Suprapubic skin (tissue), 4 donors: ENCODE data around the gene RNF121. TPM values are rescaled to one million over a fixed set of nuclear protein-coding genes. Genes with fewer than 3 reads are reported as not detected.

Source experiments
- DNase-seq, 2 donors: peaks; one replicate each; pipeline ENCODE4 v3.0.0-alpha.2; 2019; ENCODE audit warnings: low spot score in 2 of 2
- H3K27ac ChIP-seq: fragments of 200-600 bp; sonication (generic); one replicate; pipeline ENCODE4 v1.5.1; 2019
- H3K27me3 ChIP-seq: fragments of 200-600 bp; sonication (generic); one replicate; pipeline ENCODE4 v1.5.1; 2019
- H3K36me3 ChIP-seq: fragments of 200-600 bp; sonication (generic); one replicate; pipeline ENCODE4 v1.5.1; 2019
- H3K4me1 ChIP-seq: fragments of 200-600 bp; sonication (generic); one replicate; pipeline ENCODE4 v1.5.1; 2019
- H3K4me3 ChIP-seq: fragments of 200-600 bp; sonication (generic); one replicate; pipeline ENCODE4 v1.5.1; 2019; ENCODE audit warnings: mild to moderate bottlenecking
- H3K9me3 ChIP-seq: fragments of 200-600 bp; sonication (generic); one replicate; pipeline ENCODE4 v1.5.1; 2019
- CTCF ChIP-seq, 2 donors: fragments of 200-600 bp in 1 of 2; fragments of 450-650 bp in 1 of 2; sonication (generic) in 1 of 2; IDR thresholded peaks; one replicate each; pipeline ENCODE4 v1.5.1; 2016 to 2019; ENCODE audit warnings: antibody characterized with exemption in 2 of 2, mild to moderate bottlenecking in 1 of 2, moderate library complexity in 1 of 2
- EP300 ChIP-seq: sonication (generic); formaldehyde crosslinking; IDR thresholded peaks from one replicate; pipeline ENCODE4 v1.6.1; 2017; ENCODE audit warnings: antibody characterized with exemption
- POLR2A ChIP-seq, 2 donors: fragments of 450-650 bp; IDR thresholded peaks; one replicate each; pipeline ENCODE4 v1.6.1; 2017; ENCODE audit warnings: antibody characterized with exemption in 2 of 2, mild to moderate bottlenecking in 2 of 2, moderate library complexity in 2 of 2
- POLR2AphosphoS5 ChIP-seq, 3 donors: sonication (generic); formaldehyde crosslinking; IDR thresholded peaks; one replicate each; pipeline ENCODE4 v1.6.1; 2017; ENCODE audit warnings: antibody characterized with exemption in 3 of 3
- WGBS: methylation state at CpG from one replicate; pipeline ENCODE4 v1.1.5; 2018; 5-methylcytosine and 5-hydroxymethylcytosine counted together
- total RNA-seq, 4 donors: library from RNA; depleted of rRNA; stranded (reverse); fragments of >200 nt; gene quantifications; one replicate each; pipeline ENCODE4 v1.1.0, GENCODE V29; 2016

Gene RNF121
- total RNA-seq, 4 donors from 2014 or later = 19.6 to 36.0 (median 26.3) TPM

- Histone ChIP-seq H3K4me1 (peaks cover under 1% of the 10 kb centered on the region), H3K36me3 (peaks cover 100% of the 10 kb centered on the region), H3K9me3 (no peaks in the 10 kb centered on the region), H3K27ac (no peak overlapping the region), H3K27me3 (no peaks in the 10 kb centered on the region), H3K4me3 (no peak overlapping the region)
- TF ChIP-seq POLR2A (IDR thresholded peaks at IDR 0.05) (no peak), EP300 (no peak), POLR2AphosphoS5 (IDR thresholded peaks at IDR 0.05) (no peak), CTCF (IDR thresholded peaks at IDR 0.05) (no peak)
- 85% methylated on average over 11 of the region's 20 CpGs for WGBS
- peak in 1 of 2 donors; percentile 54 for DNase-seq
These were observed 76.8 kb downstream of the RNF121 start for GRCh38 chr11:72005347-72006260.

GRCh38 chr11:72006309-72007088 is 77.7 kb downstream of the RNF121 start:
- no peaks in the 10 kb centered on the region for H3K27me3 ChIP-seq
- no peaks in the 10 kb centered on the region for H3K9me3 ChIP-seq
- peaks cover 5% of the 10 kb centered on the region for H3K4me1 ChIP-seq
- peak in 1 of 2 donors; percentile 28 for DNase-seq
- H3K36me3 ChIP-seq = peaks cover 100% of the 10 kb centered on the region
- no peak overlapping the region for H3K4me3 ChIP-seq
- 81% methylated on average over 8 of the region's 8 CpGs for WGBS
- no peak overlapping the region for H3K27ac ChIP-seq
- TF ChIP-seq EP300 (no peak), CTCF (IDR thresholded peaks at IDR 0.05) (no peak), POLR2AphosphoS5 (IDR thresholded peaks at IDR 0.05) (no peak), POLR2A (IDR thresholded peaks at IDR 0.05) (no peak)

- Histone ChIP-seq H3K27ac (no peak overlapping the region), H3K36me3 (peaks cover 100% of the 10 kb centered on the region), H3K4me1 (peaks cover 8% of the 10 kb centered on the region), H3K4me3 (no peak overlapping the region), H3K27me3 (no peaks in the 10 kb centered on the region), H3K9me3 (no peaks in the 10 kb centered on the region)
- DNase-seq = no peak
- WGBS = 91% methylated on average over 15 of the region's 15 CpGs
- TF ChIP-seq POLR2AphosphoS5 (IDR thresholded peaks at IDR 0.05) (no peak), EP300 (no peak), POLR2A (IDR thresholded peaks at IDR 0.05) (no peak), CTCF (IDR thresholded peaks at IDR 0.05) (no peak)
These were observed 78.2 kb downstream of the RNF121 start for GRCh38 chr11:72007089-72007476.

- Histone ChIP-seq H3K36me3 (peaks cover 100% of the 10 kb centered on the region), H3K27ac (no peak overlapping the region), H3K27me3 (no peaks in the 10 kb centered on the region), H3K4me3 (no peak overlapping the region), H3K4me1 (peaks cover 13% of the 10 kb centered on the region), H3K9me3 (no peaks in the 10 kb centered on the region)
- TF ChIP-seq POLR2AphosphoS5 (IDR thresholded peaks at IDR 0.05) (no peak), EP300 (no peak), CTCF (IDR thresholded peaks at IDR 0.05) (no peak), POLR2A (IDR thresholded peaks at IDR 0.05) (no peak)
- WGBS = 77% methylated on average over 5 of the region's 5 CpGs
- DNase-seq = no peak
These were observed 78.7 kb downstream of the RNF121 start for GRCh38 chr11:72007587-72007986.

GRCh38 chr11:72008728-72009127 is 79.9 kb downstream of the RNF121 start:
- TF ChIP-seq EP300 = no peak
- TF ChIP-seq POLR2AphosphoS5 (IDR thresholded peaks at IDR 0.05) = no peak
- TF ChIP-seq POLR2A (IDR thresholded peaks at IDR 0.05) = no peak
- TF ChIP-seq CTCF (IDR thresholded peaks at IDR 0.05) = no peak
- no peak overlapping the region for H3K27ac ChIP-seq
- no peak for DNase-seq
- H3K4me3 ChIP-seq = no peak overlapping the region
- WGBS = 59% methylated on average over 7 of the region's 7 CpGs
- H3K36me3 ChIP-seq = peaks cover 100% of the 10 kb centered on the region
- H3K4me1 ChIP-seq = peaks cover 25% of the 10 kb centered on the region
- H3K27me3 ChIP-seq = no peaks in the 10 kb centered on the region
- H3K9me3 ChIP-seq = no peaks in the 10 kb centered on the region
